CD4-positive, alpha-beta T cell treated with Interleukin-2 at 100 ng/mL for 4 hours (primary cell): ENCODE results near the gene TMEM45A.
"Not testable (repeated sequence)": the region's sequence is repeated elsewhere in the genome, so short reads cannot be mapped to it uniquely, and the experiment has no call there.

Experiments
- DNase-seq: peaks from one replicate; pipeline ENCODE4 v3.0.0-alpha.2; 2020; ENCODE audit warnings: low spot score

TMEM45A gene

GRCh38 chr3:100492059-100493006, at the start of gene TMEM45A:
Gene TMEM45A, plus strand, starts transcription at chr3:100492619. Its CDS starts 62,593 bp downstream, at chr3:100555212.
- peak; percentile 74 for DNase-seq

GRCh38 chr3:100443690-100444089, 48.7 kb upstream of the TMEM45A start:
- no peak for DNase-seq

GRCh38 chr3:100447067-100447466, 45.4 kb upstream of the TMEM45A start:
- DNase-seq: not testable (repeated sequence)

GRCh38 chr3:100448079-100448478, 44.3 kb upstream of the TMEM45A start:
- no peak for DNase-seq

GRCh38 chr3:100449214-100449613, 43.2 kb upstream of the TMEM45A start:
- no peak for DNase-seq

- DNase-seq: no peak
Observed at GRCh38 chr3:100454677-100455076, 37.7 kb upstream of the TMEM45A start.

- no peak for DNase-seq
Observed at GRCh38 chr3:100455841-100456550, 36.4 kb upstream of the TMEM45A start.

GRCh38 chr3:100456745-100457144, 35.7 kb upstream of the TMEM45A start:
- no peak for DNase-seq

GRCh38 chr3:100457811-100458210, 34.6 kb upstream of the TMEM45A start:
- DNase-seq: no peak

GRCh38 chr3:100458814-100459213, 33.6 kb upstream of the TMEM45A start:
- no peak for DNase-seq

- peak; percentile 12 for DNase-seq
Observed at GRCh38 chr3:100463002-100463401, 29.4 kb upstream of the TMEM45A start.

- no peak for DNase-seq
Observed at GRCh38 chr3:100463646-100464155, 28.7 kb upstream of the TMEM45A start.

- DNase-seq: no peak
Observed at GRCh38 chr3:100465892-100466777, 26.3 kb upstream of the TMEM45A start.

GRCh38 chr3:100467133-100467532, 25.3 kb upstream of the TMEM45A start:
- no peak for DNase-seq

- no peak for DNase-seq
Observed at GRCh38 chr3:100468676-100469075, 23.7 kb upstream of the TMEM45A start.

GRCh38 chr3:100470951-100471350, 21.5 kb upstream of the TMEM45A start:
- DNase-seq: no peak

- DNase-seq: no peak
Observed at GRCh38 chr3:100471444-100471843, 21.0 kb upstream of the TMEM45A start.

GRCh38 chr3:100477851-100478360, 14.5 kb upstream of the TMEM45A start:
- DNase-seq: not testable (repeated sequence)

GRCh38 chr3:100478521-100478920, 13.9 kb upstream of the TMEM45A start:
- DNase-seq: not testable (repeated sequence)

GRCh38 chr3:100480081-100480480, 12.3 kb upstream of the TMEM45A start:
- DNase-seq: no peak

- no peak for DNase-seq
Observed at GRCh38 chr3:100482176-100482575, 10.2 kb upstream of the TMEM45A start.

GRCh38 chr3:100483529-100483928, 8.9 kb upstream of the TMEM45A start:
- no peak for DNase-seq
